ENCODE results near the gene TAF4B.
"Not testable (repeated sequence)": the region's sequence is repeated elsewhere in the genome, so short reads cannot be mapped to it uniquely, and the experiment has no call there.

TAF4B gene, protein sequence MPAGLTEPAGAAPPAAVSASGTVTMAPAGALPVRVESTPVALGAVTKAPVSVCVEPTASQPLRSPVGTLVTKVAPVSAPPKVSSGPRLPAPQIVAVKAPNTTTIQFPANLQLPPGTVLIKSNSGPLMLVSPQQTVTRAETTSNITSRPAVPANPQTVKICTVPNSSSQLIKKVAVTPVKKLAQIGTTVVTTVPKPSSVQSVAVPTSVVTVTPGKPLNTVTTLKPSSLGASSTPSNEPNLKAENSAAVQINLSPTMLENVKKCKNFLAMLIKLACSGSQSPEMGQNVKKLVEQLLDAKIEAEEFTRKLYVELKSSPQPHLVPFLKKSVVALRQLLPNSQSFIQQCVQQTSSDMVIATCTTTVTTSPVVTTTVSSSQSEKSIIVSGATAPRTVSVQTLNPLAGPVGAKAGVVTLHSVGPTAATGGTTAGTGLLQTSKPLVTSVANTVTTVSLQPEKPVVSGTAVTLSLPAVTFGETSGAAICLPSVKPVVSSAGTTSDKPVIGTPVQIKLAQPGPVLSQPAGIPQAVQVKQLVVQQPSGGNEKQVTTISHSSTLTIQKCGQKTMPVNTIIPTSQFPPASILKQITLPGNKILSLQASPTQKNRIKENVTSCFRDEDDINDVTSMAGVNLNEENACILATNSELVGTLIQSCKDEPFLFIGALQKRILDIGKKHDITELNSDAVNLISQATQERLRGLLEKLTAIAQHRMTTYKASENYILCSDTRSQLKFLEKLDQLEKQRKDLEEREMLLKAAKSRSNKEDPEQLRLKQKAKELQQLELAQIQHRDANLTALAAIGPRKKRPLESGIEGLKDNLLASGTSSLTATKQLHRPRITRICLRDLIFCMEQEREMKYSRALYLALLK

DNA sequence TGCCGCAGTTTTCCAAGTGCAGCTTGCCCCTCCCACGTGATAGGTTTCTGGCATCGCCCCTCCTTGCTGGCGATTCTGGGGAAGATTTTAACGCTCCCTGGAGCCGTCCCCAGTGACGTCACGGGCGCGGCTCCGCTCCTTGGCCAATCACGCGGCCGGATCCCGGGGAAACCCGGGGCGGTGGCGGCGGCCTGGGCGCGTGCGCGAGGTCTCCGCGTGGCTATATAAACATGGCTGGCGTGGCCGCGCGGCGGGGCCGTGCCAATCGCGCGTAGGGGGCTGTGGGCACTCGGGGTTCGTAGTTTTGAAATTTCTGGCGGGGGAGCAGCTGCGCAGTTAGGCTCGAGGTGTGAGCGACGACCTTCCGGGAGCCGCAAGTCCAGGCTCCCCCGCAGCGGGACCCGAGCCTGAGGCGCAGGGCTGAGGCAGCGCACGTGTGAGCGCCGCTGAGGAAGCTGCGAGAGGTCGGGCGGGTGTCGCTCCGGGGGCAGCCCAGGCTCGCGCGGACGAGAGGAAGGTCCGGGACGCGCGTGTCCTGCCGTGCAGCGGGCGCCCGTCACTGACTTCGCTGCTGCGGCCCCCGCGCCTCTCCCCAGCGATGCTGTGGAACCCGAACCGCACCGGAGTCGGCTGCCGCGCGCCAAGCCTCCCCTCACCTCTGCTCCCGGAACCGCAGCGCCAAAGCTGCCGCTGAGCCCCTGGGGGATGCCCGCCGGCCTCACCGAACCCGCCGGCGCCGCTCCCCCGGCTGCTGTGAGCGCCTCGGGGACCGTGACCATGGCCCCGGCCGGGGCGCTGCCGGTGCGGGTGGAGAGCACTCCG lies at the start of gene TAF4B:
TAF4B (plus strand) TSS at position 217 of the 822 bp plus-strand sequence; CDS start at position 706, 489 bp downstream.
- DNase-seq (ENCODE audit: extremely low read depth in 1 of 2, low read depth in 1 of 2), result peak; percentile 71 to 89

- DNase-seq (ENCODE audit: extremely low read depth in 1 of 2, low read depth in 1 of 2), result no peak
Measured at GRCh38 chr18:26181343-26181826, 44.9 kb upstream of the TAF4B start.

- no peak for DNase-seq (ENCODE audit: extremely low read depth in 1 of 2, low read depth in 1 of 2)
Measured at GRCh38 chr18:26183395-26184112, 42.7 kb upstream of the TAF4B start.

GRCh38 chr18:26185267-26185666 lies 41.0 kb upstream of the TAF4B start:
- no peak for DNase-seq (ENCODE audit: extremely low read depth in 1 of 2, low read depth in 1 of 2)

DNA sequence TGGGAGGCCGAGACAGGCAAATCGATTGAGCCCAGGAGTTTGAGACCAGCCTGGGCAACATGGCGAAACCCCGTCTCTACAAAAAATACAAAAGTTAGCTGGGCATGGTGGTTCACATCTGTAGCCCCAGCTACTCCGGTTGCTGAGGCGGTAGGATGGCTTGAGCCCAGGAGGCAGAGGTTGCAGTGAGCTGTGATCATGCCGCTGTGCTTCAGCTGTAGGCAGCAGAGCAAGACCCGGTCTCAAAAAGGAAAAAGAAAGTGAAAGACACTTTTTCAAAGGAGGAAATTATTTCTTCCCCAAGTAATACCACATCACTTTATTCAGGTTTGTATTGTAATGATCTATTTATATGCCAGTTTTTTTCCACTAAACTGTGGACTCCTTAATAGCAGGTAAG lies 35.7 kb upstream of the TAF4B start:
- DNase-seq (ENCODE audit: extremely low read depth in 1 of 2, low read depth in 1 of 2), result no peak

GRCh38 chr18:26192233-26192632 lies 34.0 kb upstream of the TAF4B start:
- no peak for DNase-seq (ENCODE audit: extremely low read depth in 1 of 2, low read depth in 1 of 2)

- DNase-seq (ENCODE audit: extremely low read depth in 1 of 2, low read depth in 1 of 2), result no peak
Measured at GRCh38 chr18:26196605-26197004, 29.6 kb upstream of the TAF4B start.

GRCh38 chr18:26202001-26202400 lies 24.2 kb upstream of the TAF4B start:
- DNase-seq (ENCODE audit: extremely low read depth in 1 of 2, low read depth in 1 of 2), result not testable (repeated sequence)

DNA sequence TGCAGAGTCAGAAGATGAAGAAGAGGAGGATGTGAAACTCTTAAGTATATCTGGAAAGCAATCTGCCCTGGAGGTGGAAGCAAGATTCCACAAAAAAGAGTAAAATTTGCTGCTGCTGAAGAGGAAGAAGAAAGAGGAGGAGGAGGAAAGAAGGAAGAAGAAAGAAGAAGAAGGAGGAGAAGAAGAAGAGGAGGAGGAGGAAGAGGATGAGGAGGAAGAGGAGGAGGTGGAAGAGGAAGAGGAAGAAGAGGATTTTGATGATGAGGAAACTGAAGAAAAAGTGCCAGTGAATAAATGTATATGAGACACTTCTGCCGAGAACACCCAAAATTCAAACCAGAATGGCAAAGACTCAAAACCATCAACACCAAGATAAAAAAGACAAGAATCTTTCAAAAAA lies 20.9 kb upstream of the TAF4B start:
- no peak for DNase-seq (ENCODE audit: extremely low read depth in 1 of 2, low read depth in 1 of 2)

DNA sequence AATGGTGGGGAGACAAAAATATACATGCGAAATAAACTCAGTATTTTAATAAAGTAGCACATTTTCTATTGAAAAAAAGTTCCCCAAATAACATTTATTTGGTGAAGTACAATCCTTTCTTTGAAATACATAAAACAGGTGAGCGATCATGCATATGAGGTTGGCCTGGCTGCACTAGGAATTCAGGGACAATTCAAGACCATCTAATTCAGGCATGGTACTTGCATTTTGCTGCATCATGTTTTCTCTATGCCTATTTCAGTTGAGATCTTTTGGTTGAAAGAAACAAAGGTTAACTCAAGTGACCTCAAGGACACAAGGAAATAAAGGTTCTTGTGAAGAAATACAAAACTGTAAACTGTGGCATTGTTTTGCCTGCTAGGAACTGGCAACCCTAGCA lies 19.8 kb upstream of the TAF4B start:
- DNase-seq (ENCODE audit: extremely low read depth in 1 of 2, low read depth in 1 of 2), result no peak

DNA sequence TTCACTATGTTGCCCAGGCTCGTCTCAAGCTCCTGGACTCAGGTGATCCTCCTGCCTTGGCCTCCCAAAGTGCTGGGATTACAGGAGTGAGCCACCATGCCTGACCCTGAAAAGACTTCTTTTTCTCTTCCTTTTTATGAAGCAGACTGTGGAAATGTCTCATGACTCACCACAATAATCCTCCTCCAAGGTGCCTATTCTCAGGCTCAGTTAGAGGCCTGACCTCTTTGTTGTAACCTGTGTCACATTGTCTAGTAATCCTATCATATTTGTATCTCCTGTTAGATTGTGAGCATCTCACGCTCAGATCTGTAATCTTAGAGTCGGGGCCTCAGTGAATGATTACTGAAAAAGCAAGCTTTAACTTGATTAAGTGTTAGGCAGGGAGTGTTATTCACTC lies 18.3 kb upstream of the TAF4B start:
- no peak for DNase-seq (ENCODE audit: extremely low read depth in 1 of 2, low read depth in 1 of 2)

DNA sequence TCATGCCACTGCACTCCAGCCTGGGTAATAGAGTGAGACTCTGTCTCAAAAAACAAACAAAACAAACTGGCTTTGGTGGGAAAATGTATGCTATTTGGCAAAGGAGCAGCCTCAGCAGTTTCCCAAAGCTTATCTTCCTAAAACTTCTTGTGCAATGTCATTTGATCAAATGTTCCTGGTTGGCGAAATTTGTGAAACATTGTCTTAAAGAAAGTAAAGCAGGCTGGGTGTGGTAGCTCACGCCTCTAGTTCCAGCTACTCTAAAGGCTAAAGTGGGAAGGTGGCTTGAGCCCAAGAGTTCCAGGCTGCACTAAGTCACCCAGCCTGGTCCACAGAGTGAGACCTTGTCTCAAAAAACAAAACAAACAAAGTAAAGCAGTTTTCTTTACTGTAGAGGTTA lies 17.3 kb upstream of the TAF4B start:
- DNase-seq (ENCODE audit: extremely low read depth in 1 of 2, low read depth in 1 of 2), result no peak

- no peak for DNase-seq (ENCODE audit: extremely low read depth in 1 of 2, low read depth in 1 of 2)
Measured at GRCh38 chr18:26210147-26210546, 16.1 kb upstream of the TAF4B start.

- DNase-seq (ENCODE audit: extremely low read depth in 1 of 2, low read depth in 1 of 2), result peak in 1 of 2 donors; percentile 23
Measured at GRCh38 chr18:26215247-26215970, 10.8 kb upstream of the TAF4B start.

DNA sequence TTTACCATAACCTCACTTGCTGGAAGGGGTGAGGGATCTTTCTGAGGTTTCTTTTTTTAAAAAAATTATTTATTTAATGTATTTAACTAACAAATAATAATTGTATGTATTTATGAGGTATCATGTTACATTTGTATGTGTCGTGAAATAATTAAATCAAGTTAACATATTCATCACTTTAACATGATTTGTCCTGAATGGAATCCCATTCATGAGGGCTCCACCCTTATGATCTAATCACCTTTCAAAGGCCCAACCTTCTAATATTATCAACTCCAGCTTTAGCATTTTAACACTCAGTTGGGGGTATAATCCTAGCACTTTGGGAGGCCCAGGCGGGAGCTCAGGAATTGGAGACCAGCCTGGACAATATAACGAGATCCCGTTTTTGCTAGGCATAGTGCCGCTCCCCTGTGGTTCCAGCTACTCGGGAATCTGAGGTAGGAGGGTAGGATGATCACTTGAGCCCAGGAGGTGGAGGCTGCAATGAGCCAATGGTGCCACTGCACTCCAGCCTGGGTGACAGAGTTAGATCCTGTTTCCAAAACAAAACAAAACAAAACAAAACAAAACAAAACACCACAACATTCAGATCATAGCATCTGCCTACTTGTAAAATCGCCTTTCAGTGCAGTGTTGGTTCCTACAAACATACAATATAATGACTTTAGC lies 1.1 kb upstream of the TAF4B start:
- DNase-seq (ENCODE audit: extremely low read depth in 1 of 2, low read depth in 1 of 2), result no peak

DNA sequence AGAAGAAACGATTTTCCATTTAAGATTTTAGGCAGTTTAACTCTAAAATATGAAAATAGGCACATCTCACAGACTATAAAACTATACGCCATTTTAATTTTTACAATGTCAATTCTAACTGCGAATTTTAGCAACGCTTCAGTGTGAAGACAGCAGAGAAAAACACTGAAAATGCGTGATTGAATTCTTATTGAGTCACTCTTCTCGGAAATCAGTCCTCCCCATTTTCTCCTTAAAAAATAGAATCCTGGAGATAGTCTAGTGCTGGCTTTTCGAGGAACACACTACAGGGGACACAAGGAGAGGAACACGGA lies 373 bp upstream of the TAF4B start:
- no peak for DNase-seq (ENCODE audit: extremely low read depth in 1 of 2, low read depth in 1 of 2)

GRCh38 chr18:26227051-26227670 lies 916 bp downstream of the TAF4B start:
- no peak for DNase-seq (ENCODE audit: extremely low read depth in 1 of 2, low read depth in 1 of 2)

GRCh38 chr18:26228562-26229260 lies 2.5 kb downstream of the TAF4B start:
- no peak for DNase-seq (ENCODE audit: extremely low read depth in 1 of 2, low read depth in 1 of 2)
